ENCODE measurements around the gene ARVCF.

Gene ARVCF

GRCh38 chr22:19962246-19962908 lies 54.2 kb downstream of the ARVCF start:
- Histone ChIP-seq H2AFZ (peak overlapping the region; percentile 42), H3K4me1 (peaks cover 4% of the 10 kb centered on the region), H3K9me3 (ENCODE audit: control insufficient read depth, low read length) (no peaks in the 10 kb centered on the region), H3K27ac (peak overlapping the region; percentile 75), H3K27me3 (ENCODE audit: control insufficient read depth, insufficient read depth, low read length) (no peaks in the 10 kb centered on the region), H3K79me2 (no peaks in the 10 kb centered on the region), H3K4me2 (ENCODE audit: low read length) (peak overlapping the region; percentile 84), H3K36me3 (ENCODE audit: control insufficient read depth, insufficient read depth, low read length) (no peaks in the 10 kb centered on the region), H3K4me3 (ENCODE audit: low read depth, low read length) (peak overlapping the region; percentile 49), H3K9ac (no peak overlapping the region)
- TF ChIP-seq CTCF (IDR thresholded peaks at IDR 0.05), result peak; percentile 47

GRCh38 chr22:19961868-19962245 lies 54.8 kb downstream of the ARVCF start:
- no peak overlapping the region for H3K4me3 ChIP-seq (ENCODE audit: low read depth, low read length)
- H3K27ac ChIP-seq, result no peak overlapping the region
- H3K9ac ChIP-seq, result no peak overlapping the region

DNA sequence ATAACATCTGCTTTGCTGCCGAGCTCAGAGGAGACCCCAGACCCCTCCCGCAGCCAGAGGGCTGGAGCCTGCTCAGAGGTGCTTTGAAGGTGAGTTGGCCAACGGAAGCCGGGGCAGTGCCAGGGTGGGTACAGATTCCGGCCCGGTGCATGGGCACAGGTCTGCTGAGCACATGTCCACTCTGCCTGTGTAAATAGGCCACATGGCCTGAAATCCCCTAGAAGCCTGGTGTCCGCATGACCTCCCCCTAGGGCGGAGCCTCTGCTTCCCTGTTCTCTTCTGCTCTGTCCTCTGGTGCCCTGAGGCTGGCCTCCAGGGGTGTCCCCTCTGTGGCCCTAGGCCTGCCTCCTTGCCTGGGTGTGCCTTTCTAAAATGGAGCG lies 55.4 kb downstream of the ARVCF start:
- Histone ChIP-seq H3K4me1 (peaks cover 4% of the 10 kb centered on the region), H3K27ac (no peak overlapping the region), H3K79me2 (no peaks in the 10 kb centered on the region), H3K9me3 (ENCODE audit: control insufficient read depth, low read length) (no peaks in the 10 kb centered on the region), H3K27me3 (ENCODE audit: control insufficient read depth, insufficient read depth, low read length) (no peaks in the 10 kb centered on the region), H2AFZ (no peak overlapping the region), H3K36me3 (ENCODE audit: control insufficient read depth, insufficient read depth, low read length) (no peaks in the 10 kb centered on the region), H3K4me2 (ENCODE audit: low read length) (no peak overlapping the region), H3K9ac (no peak overlapping the region), H3K4me3 (ENCODE audit: low read depth, low read length) (no peak overlapping the region)
- no peak for TF ChIP-seq CTCF (IDR thresholded peaks at IDR 0.05)

More at GRCh38 chr22:19961868-19962245, 54.8 kb downstream of the ARVCF start:
- Histone ChIP-seq H3K79me2 (no peaks in the 10 kb centered on the region), H3K4me2 (ENCODE audit: low read length) (no peak overlapping the region), H3K27me3 (ENCODE audit: control insufficient read depth, insufficient read depth, low read length) (no peaks in the 10 kb centered on the region), H3K4me1 (peaks cover 4% of the 10 kb centered on the region), H2AFZ (no peak overlapping the region), H3K9me3 (ENCODE audit: control insufficient read depth, low read length) (no peaks in the 10 kb centered on the region), H3K36me3 (ENCODE audit: control insufficient read depth, insufficient read depth, low read length) (no peaks in the 10 kb centered on the region)
- no peak for TF ChIP-seq CTCF (IDR thresholded peaks at IDR 0.05)

GRCh38 chr22:19960491-19961200 lies 56.0 kb downstream of the ARVCF start:
- no peaks in the 10 kb centered on the region for H3K9me3 ChIP-seq (ENCODE audit: control insufficient read depth, low read length)
- H3K27me3 ChIP-seq (ENCODE audit: control insufficient read depth, insufficient read depth, low read length), result no peaks in the 10 kb centered on the region
- H3K4me1 ChIP-seq, result peaks cover 4% of the 10 kb centered on the region
- no peak overlapping the region for H3K4me2 ChIP-seq (ENCODE audit: low read length)
- no peak overlapping the region for H3K27ac ChIP-seq
- H3K4me3 ChIP-seq (ENCODE audit: low read depth, low read length), result no peak overlapping the region
- H3K9ac ChIP-seq, result no peak overlapping the region
- no peak overlapping the region for H2AFZ ChIP-seq
- no peaks in the 10 kb centered on the region for H3K79me2 ChIP-seq
- TF ChIP-seq CTCF (IDR thresholded peaks at IDR 0.05), result no peak
- no peaks in the 10 kb centered on the region for H3K36me3 ChIP-seq (ENCODE audit: control insufficient read depth, insufficient read depth, low read length)
